Nephron progenitor cell (in vitro differentiated cells): Measurements from ENCODE around the gene SACS.

Experiments
- DNase-seq: peaks from one replicate; pipeline ENCODE4 v3.0.0; 2021
- H3K27ac Mint-ChIP-seq: 2 replicates; pipeline ENCODE4 v1.8.0; 2021; ENCODE audit warnings: mild to moderate bottlenecking, moderate library complexity, mixed read lengths
- H3K27me3 Mint-ChIP-seq: 2 replicates; pipeline ENCODE4 v1.8.0; 2021; ENCODE audit warnings: mild to moderate bottlenecking, low read depth, mixed read lengths; ENCODE audit not compliant: poor library complexity
- H3K36me3 Mint-ChIP-seq: 2 replicates; pipeline ENCODE4 v1.8.0; 2021; ENCODE audit warnings: low read depth, mixed read lengths
- H3K4me1 Mint-ChIP-seq: 2 replicates; pipeline ENCODE4 v1.8.0; 2021; ENCODE audit warnings: mixed read lengths
- H3K4me3 Mint-ChIP-seq: 2 replicates; pipeline ENCODE4 v1.8.0; 2021; ENCODE audit warnings: mild to moderate bottlenecking, moderate library complexity, mixed read lengths
- H3K9me3 Mint-ChIP-seq: 2 replicates; pipeline ENCODE4 v1.8.0; 2021; ENCODE audit warnings: mild to moderate bottlenecking, moderate library complexity, mixed read lengths
- CTCF ChIP-seq: fragments of 200-600 bp; sonication (generic); IDR thresholded peaks from 2 replicates; pipeline ENCODE4 v1.5.0; 2021; ENCODE audit warnings: antibody characterized with exemption

Gene SACS

GRCh38 chr13:23279321-23279720 is 154.2 kb downstream of the SACS start:
- Mint-ChIP-seq H3K9me3 (no peaks in the 10 kb centered on the region), H3K27ac (no peak overlapping the region), H3K36me3 (no peaks in the 10 kb centered on the region), H3K4me3 (no peak overlapping the region), H3K27me3 (peaks cover 6% of the 10 kb centered on the region), H3K4me1 (no peaks in the 10 kb centered on the region)
- TF ChIP-seq CTCF: no peak
- no peak for DNase-seq
